TTC549 (cell line): Measurements from ENCODE around the gene AKTIP.
"Not testable (repeated sequence)": the region's sequence is repeated elsewhere in the genome, so short reads cannot be mapped to it uniquely, and the experiment has no call there.

Experiments used
- FAIRE-seq: peaks from 2 replicates; lab custom pipeline; 2012; peaks lifted over from hg19 to GRCh38; lab: Jason Lieb, UNC

Gene AKTIP

GRCh38 chr16:53515259-53515658 is 12.2 kb upstream of the AKTIP start:
- FAIRE-seq = no peak

- not testable (repeated sequence) for FAIRE-seq
These were observed 9.8 kb upstream of the AKTIP start for GRCh38 chr16:53512795-53513194.

GRCh38 chr16:53511403-53512280 is 8.6 kb upstream of the AKTIP start:
- FAIRE-seq = no peak

- FAIRE-seq = no peak
These were observed 8.0 kb upstream of the AKTIP start for GRCh38 chr16:53511084-53511402.

DNA sequence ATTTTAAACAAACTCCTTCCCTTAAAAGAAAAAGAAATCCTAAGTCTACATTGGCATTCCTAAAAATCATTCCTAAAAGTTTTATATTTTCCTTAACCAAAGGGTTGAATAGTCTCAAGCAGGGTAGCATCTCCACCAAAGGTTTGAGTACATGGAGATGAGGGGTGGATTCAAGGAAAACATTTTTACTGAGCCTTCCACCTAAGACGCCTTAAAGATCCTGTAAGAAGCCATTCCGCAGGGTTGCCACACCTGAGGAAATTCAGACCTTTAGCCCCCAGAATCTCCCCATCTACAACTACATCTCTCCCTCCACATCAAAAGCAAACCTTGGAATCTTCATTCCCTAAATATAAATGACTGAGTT is 7.7 kb upstream of the AKTIP start:
- FAIRE-seq = no peak

DNA sequence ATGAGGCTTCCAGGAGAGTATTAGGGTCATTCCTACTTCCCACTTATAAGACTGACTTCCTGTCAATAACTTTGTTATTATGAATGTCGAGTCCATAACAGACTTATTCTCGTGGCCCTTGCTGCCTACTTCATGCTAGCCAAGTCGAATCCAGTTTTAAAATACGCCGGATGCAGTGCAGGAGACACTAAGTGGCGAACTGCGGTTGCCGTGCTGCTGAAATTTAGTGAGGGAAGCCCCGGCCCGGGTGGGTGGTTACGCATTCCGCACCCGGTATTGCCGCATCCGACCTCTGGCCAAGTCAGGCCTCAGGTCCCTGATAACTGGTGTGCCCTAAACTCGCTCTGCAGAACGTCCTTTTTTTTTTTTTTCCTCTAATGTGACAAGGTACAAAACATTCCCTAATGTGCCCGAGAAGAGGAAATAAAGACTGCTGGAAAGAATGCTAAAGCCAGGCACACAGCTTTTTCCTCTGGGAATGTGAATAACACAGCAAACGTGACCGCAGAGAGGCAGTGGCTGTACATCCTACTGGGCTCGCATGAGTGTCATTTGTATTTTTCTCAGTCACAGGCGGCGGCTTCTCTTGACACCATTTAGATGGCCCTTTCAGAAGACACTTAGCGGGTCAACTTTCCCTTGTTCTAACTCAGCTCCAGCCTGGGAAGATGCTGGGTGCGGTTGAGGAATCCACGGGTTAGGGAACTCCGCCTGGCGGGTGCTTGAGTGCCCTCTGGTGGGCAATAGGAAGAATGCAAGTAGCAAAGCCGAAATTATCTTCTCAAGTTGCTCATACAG is 7.1 kb upstream of the AKTIP start:
- no peak for FAIRE-seq

DNA sequence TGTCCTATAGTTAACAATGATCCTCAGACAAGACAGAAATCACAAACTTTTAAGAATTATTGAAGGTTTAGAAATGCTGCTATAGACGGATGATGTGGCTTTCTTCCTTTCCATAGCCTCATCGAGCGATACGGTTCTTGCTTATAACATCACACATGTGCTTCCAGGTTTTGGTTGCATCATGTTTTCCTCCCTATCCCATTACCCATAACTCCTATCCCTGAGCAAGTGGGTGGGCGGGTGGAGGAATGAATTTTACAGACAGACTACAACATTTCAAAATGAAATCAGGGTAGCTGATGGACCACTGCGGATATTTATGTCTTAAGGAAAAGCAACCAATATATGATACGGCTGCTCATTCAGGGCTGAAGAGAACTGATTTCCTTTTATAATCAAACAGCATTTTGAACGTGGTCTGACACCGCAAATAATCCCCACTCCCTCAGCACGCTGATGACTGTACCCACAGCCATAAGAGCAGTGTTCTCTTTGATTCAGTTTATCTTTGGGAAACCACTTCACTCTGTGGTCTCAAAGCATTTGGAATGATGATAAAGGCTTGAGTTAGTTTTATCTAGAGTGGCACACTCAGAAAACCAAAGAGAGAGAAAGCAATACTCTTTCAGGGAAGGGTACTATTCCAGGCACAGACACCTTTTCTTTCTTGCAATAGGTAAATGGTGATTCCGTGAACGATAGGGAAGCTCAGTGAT is 4.6 kb upstream of the AKTIP start:
- FAIRE-seq = no peak

GRCh38 chr16:53506254-53506653 is 3.2 kb upstream of the AKTIP start:
- no peak for FAIRE-seq

- FAIRE-seq = no peak
These were observed 1.7 kb upstream of the AKTIP start for GRCh38 chr16:53504665-53505064.

- no peak for FAIRE-seq
These were observed 1.1 kb upstream of the AKTIP start for GRCh38 chr16:53503991-53504663.

DNA sequence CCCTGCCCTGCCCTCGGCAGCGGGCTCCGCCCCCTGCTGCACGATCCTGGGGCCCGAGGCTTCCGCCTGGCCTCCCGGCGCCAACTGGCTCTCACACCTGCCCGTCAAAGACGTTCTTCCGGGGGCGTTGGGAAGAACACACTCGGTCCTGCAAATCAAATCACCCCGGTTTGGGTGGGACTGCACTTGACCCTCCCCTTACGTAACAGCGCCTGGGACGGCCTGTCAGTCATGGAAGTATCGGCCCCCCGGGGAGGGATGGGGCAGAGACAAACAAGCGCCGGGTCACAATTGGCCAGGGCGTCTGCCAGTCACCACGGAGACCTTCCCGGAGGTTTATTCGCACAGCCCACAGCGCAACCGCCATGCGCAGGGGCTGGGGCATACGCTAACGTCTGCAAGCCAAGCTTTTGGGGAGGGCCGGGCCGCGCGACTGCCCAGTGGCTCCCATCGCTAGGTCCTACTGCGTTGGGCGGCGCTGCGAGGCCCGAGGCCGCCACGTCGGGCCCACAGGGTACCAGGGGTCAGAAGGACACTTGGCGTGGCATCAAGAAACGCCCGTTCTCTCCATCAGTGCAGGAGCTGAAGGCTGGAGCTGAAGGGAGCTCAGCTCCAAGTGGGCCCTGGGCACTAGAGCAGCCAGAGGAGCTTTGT is 388 bp upstream of the AKTIP start:
- peak; percentile 87 for FAIRE-seq

GRCh38 chr16:53501216-53501859 is 1.7 kb downstream of the AKTIP start:
- FAIRE-seq = no peak

DNA sequence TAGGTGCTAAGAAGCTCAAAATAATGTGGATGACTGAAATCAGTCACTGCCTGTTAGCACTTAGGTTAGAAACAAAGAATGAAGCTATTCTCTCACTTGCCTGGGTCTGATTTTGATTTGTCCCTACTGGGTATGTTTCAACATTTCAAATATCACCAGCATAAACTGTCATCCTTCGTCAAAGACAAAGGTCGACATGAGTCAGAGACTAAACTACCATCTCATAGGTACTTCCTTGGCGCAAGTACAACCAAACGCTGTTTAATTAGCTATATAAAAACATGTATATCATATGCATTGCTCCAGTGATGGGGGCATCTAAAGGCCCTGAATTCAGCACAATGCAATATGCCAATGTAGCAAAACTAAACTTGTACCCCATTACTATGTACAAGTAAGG is 4.0 kb downstream of the AKTIP start:
- FAIRE-seq = no peak

GRCh38 chr16:53495325-53495724 is 7.7 kb downstream of the AKTIP start:
- no peak for FAIRE-seq

GRCh38 chr16:53494636-53495035 is 8.4 kb downstream of the AKTIP start:
- no peak for FAIRE-seq

DNA sequence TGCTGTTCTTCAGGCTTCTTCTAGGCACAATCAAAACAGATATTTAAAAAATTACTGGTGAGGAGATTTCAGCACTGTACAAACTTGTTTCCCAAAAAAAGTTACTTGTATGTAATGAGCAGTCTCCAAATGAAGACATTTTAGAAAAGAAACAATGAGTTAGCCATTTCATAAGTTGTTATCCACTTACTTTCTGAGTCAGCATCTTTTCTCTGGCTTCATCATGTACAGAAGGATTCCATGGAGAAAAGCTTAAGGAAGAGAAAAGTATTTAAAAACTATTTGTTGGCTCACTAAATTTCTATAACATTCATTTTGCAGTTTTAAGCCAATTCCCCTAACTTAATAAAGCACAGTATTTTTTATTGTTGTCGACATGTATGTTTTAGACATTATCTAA is 10.5 kb downstream of the AKTIP start:
- no peak for FAIRE-seq

DNA sequence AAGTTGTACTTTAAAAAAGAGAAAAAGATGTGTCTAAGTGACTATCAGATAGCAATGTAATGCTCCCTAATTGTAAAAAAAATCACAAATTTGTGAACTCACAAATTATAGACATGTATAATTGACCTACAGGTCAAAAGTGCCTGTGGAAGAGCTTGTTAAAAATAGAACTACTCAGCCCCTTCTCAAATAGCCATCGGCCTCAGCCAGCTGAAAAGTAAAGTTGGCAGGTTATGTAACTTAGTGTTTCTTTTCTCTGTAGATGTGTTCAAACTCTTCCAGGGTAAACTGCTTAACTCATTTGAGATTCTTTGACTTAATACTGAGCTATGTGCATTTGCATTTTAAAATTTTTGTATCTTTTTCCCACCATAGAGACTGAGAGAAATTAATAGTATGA is 13.3 kb downstream of the AKTIP start:
- no peak for FAIRE-seq

DNA sequence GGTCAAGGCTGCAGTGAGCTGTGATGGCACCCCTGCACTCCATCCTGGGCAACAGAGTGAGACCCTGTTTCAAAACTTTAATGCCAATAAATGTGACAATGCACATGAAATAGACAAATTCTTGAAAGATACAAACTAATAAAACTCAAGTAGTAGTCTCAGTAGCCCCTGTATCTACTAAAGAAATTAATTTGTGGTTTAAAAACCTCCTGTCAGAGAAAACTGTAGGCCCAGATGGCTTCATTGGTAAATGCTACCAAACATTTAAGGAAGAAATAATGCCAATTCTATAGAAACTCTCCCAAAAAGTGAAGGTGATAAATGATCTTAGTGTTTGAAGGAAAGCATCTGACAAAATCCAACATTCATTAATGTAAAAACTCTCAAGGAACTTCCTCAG is 16.8 kb downstream of the AKTIP start:
- no peak for FAIRE-seq

GRCh38 chr16:53484542-53484941 is 18.5 kb downstream of the AKTIP start:
- no peak for FAIRE-seq

DNA sequence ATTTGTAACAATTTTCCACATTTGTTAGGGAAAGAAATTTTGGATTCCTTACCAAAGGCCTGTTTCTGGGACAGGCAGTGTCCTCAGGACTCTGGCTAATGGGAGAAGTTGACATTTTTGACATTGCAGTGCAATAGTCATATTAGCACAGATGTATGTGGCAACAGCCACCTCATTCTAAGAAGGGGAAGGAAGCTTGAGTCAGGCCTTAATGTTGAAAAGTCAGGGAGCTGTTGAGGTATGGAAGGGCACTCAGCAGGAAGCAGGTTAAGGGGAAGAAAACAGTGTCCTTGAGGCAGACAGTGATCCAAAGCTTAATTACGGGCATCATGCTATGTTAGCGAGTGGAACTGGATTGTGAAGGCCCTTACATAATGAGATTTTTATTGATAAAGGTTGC is 20.9 kb downstream of the AKTIP start:
- FAIRE-seq = no peak

DNA sequence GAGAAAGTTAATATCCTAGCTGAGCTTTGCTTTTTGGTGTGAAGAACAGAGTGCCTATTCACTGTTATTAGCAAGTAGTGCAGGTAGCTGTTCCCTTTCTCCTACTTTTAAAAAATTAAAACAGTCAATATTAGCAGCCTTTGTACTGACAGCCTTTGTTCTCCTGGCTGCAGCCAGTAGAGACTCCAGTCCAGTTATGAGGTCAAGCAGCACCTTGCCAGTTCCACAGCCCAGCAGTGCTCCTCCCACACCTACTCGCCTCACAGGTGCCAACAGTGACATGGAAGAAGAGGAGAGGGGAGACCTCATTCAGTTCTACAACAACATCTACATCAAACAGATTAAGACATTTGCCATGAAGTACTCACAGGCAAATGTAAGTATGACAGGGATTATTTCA is 22.6 kb downstream of the AKTIP start:
- no peak for FAIRE-seq

DNA sequence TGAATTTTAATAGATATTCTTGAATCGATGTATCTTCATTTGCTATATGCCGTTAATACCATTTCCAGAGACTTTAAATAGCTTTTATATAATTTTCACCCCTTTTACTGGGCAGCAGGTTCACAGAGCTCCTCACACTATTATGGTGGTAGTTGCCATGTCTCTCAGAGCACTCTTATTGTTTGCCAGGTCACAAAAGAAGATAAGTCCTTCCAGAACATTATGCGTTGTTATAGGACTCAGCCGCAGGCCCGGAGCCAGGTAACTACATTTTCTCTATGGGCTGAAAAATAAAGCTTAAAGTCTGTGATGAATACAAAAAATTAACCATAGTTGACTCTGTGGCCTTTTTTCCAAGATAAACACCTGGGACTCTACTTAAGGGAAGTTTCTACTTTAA is 24.0 kb downstream of the AKTIP start:
- no peak for FAIRE-seq
